HCT116 (cell line): ENCODE measurements around the gene KRTAP24-1.

Experiments used
- EZH2 ChIP-seq: fragments of 200-600 bp; sonication (generic); IDR thresholded peaks from 2 replicates; pipeline ENCODE4 v1.6.1; 2017; ENCODE audit warnings: antibody characterized with exemption, mixed run types
- EZH2phosphoT487 ChIP-seq: fragments of 200-600 bp; IDR thresholded peaks from 2 replicates; pipeline ENCODE4 v1.6.1; 2018; ENCODE audit warnings: antibody characterized with exemption, borderline replicate concordance
- POLR2A ChIP-seq: IDR thresholded peaks from 2 replicates; pipeline ENCODE4 v1.7.0; 2011; ENCODE audit warnings: borderline replicate concordance; ENCODE audit not compliant: insufficient read depth, insufficient read length; ENCODE audit errors: extremely low read depth
- SP1 ChIP-seq: IDR thresholded peaks from 2 replicates; pipeline ENCODE4 v1.6.1; 2012; ENCODE audit warnings: low read depth
- YY1 ChIP-seq: IDR thresholded peaks from 2 replicates; pipeline ENCODE4 v1.6.1; 2011; ENCODE audit warnings: low read length, low read depth, moderate library complexity, mild to moderate bottlenecking; ENCODE audit not compliant: insufficient replicate concordance; ENCODE audit errors: extremely low read depth
- ZFX ChIP-seq: fragments of 450-650 bp; IDR thresholded peaks from 2 replicates; pipeline ENCODE4 v1.6.1; 2017
- TF ChIP-seq, protein P1 (sequence below), 3 experiments: fragments of 200-600 bp in 1 of 3; sonication (generic) in 1 of 3; IDR thresholded peaks in 2 of 3; conservative IDR thresholded peaks in 1 of 3; 2 replicates each; pipeline ENCODE4 v1.5.1; 2012 to 2017; ENCODE audit warnings: low read depth in 2 of 3, low read length in 2 of 3, antibody characterized with exemption in 1 of 3, borderline replicate concordance in 1 of 3, control low read depth in 1 of 3, mild to moderate bottlenecking in 1 of 3, mixed read lengths in 1 of 3, mixed run types in 1 of 3, moderate library complexity in 1 of 3; ENCODE audit not compliant: insufficient read depth in 1 of 3
- TF ChIP-seq, protein P2 (sequence below): IDR thresholded peaks from 2 replicates; pipeline ENCODE4 v1.6.1; 2012; ENCODE audit warnings: low read depth

DNA sequence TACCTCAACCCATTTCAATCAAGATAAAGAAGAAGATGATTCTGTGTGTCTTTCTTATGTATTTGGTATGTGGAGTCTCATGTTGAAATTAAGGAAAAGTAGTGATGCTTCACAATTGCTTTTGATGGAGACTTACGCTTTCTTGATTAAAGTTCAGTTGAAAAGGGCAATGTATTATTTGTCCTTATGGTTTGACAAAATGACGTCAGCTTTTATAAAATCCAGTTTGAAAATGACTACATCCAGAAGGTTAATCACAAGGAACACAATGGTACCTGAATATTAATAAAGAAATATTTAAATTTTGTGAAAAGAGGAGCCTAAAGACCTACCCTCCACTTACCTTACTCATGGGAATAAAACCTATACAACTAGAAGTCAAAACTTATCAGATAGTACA is 33.0 kb upstream of the KRTAP24-1 start:
- TF ChIP-seq, protein P1, sequence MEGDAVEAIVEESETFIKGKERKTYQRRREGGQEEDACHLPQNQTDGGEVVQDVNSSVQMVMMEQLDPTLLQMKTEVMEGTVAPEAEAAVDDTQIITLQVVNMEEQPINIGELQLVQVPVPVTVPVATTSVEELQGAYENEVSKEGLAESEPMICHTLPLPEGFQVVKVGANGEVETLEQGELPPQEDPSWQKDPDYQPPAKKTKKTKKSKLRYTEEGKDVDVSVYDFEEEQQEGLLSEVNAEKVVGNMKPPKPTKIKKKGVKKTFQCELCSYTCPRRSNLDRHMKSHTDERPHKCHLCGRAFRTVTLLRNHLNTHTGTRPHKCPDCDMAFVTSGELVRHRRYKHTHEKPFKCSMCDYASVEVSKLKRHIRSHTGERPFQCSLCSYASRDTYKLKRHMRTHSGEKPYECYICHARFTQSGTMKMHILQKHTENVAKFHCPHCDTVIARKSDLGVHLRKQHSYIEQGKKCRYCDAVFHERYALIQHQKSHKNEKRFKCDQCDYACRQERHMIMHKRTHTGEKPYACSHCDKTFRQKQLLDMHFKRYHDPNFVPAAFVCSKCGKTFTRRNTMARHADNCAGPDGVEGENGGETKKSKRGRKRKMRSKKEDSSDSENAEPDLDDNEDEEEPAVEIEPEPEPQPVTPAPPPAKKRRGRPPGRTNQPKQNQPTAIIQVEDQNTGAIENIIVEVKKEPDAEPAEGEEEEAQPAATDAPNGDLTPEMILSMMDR (IDR thresholded peaks at IDR 0.05 in 2 of 3, conservative IDR thresholded peaks at IDR 0.05 in 1 of 3; ENCODE audit: borderline replicate concordance in 1 of 3, insufficient read depth in 1 of 3, low read depth in 2 of 3, low read length in 2 of 3), result no peak
- TF ChIP-seq EZH2, result no peak
- no peak for TF ChIP-seq POLR2A
- no peak for TF ChIP-seq SP1
- TF ChIP-seq, protein P2, sequence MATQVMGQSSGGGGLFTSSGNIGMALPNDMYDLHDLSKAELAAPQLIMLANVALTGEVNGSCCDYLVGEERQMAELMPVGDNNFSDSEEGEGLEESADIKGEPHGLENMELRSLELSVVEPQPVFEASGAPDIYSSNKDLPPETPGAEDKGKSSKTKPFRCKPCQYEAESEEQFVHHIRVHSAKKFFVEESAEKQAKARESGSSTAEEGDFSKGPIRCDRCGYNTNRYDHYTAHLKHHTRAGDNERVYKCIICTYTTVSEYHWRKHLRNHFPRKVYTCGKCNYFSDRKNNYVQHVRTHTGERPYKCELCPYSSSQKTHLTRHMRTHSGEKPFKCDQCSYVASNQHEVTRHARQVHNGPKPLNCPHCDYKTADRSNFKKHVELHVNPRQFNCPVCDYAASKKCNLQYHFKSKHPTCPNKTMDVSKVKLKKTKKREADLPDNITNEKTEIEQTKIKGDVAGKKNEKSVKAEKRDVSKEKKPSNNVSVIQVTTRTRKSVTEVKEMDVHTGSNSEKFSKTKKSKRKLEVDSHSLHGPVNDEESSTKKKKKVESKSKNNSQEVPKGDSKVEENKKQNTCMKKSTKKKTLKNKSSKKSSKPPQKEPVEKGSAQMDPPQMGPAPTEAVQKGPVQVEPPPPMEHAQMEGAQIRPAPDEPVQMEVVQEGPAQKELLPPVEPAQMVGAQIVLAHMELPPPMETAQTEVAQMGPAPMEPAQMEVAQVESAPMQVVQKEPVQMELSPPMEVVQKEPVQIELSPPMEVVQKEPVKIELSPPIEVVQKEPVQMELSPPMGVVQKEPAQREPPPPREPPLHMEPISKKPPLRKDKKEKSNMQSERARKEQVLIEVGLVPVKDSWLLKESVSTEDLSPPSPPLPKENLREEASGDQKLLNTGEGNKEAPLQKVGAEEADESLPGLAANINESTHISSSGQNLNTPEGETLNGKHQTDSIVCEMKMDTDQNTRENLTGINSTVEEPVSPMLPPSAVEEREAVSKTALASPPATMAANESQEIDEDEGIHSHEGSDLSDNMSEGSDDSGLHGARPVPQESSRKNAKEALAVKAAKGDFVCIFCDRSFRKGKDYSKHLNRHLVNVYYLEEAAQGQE, result no peak
- TF ChIP-seq EZH2phosphoT487, result no peak
- TF ChIP-seq ZFX, result no peak
- no peak for TF ChIP-seq YY1
